ENCODE measurements around the gene CYREN. TPM values are rescaled to one million over a fixed set of nuclear protein-coding genes. Genes with fewer than 3 reads are reported as not detected.

CYREN gene
- total and polyA plus RNA-seq, 2 of the 13 experiments (the other 11 are each of a cell fraction or from before 2014, with no cell fraction given): 20.7 to 60.7 TPM

- TF ChIP-seq ZBTB38 (CRISPR knock-in tag; IDR thresholded peaks at IDR 0.05) (peak; percentile 58), POLR2G (IDR thresholded peaks at IDR 0.05; ENCODE audit: low read depth, low read length) (peak; percentile 69), NFYC (CRISPR knock-in tag; IDR thresholded peaks at IDR 0.05) (no peak), CAMTA2 (CRISPR knock-in tag; IDR thresholded peaks at IDR 0.05; ENCODE audit: borderline replicate concordance) (no peak), IRF1 (CRISPR knock-in tag; IDR thresholded peaks at IDR 0.05; ENCODE audit: low read depth) (peak; percentile 99), PCBP2 (optimal IDR thresholded peaks at IDR 0.05; ENCODE audit: low read depth, low read length, poor library complexity, severe bottlenecking) (no peak), HOXD1 (CRISPR knock-in tag; IDR thresholded peaks at IDR 0.05) (no peak), ZNF780A (CRISPR knock-in tag; IDR thresholded peaks at IDR 0.05) (no peak), HNRNPH1 (optimal IDR thresholded peaks at IDR 0.05; ENCODE audit: low read depth, low read length) (no peak), RFX1 (IDR thresholded peaks at IDR 0.05) (no peak), STAT5B (CRISPR knock-in tag; IDR thresholded peaks at IDR 0.05) (no peak), ZNF777 (CRISPR knock-in tag; IDR thresholded peaks at IDR 0.05) (no peak), SIX1 (CRISPR knock-in tag; IDR thresholded peaks at IDR 0.05; ENCODE audit: borderline replicate concordance) (no peak), SNAPC2 (CRISPR knock-in tag; IDR thresholded peaks at IDR 0.05) (0 out of 2 replicates have a peak, but pooled peaks have one; percentile 68), CEBPG (CRISPR knock-in tag; IDR thresholded peaks at IDR 0.05) (peak; percentile 98), ZNF766 (CRISPR knock-in tag; IDR thresholded peaks at IDR 0.05; ENCODE audit: borderline replicate concordance) (peak; percentile 38; the same call in 1 of the 2 replicates), PRPF4 (IDR thresholded peaks at IDR 0.05; ENCODE audit: low read depth, low read length, poor library complexity, severe bottlenecking) (no peak), KDM5B (CRISPR knock-in tag; IDR thresholded peaks at IDR 0.05; ENCODE audit: borderline replicate concordance) (no peak), ZFP36L2 (CRISPR knock-in tag; IDR thresholded peaks at IDR 0.05) (no peak), ERF (CRISPR knock-in tag; IDR thresholded peaks at IDR 0.05) (peak; percentile 77; the same call in 1 of the 2 replicates)
- TF ChIP-seq, protein P1, sequence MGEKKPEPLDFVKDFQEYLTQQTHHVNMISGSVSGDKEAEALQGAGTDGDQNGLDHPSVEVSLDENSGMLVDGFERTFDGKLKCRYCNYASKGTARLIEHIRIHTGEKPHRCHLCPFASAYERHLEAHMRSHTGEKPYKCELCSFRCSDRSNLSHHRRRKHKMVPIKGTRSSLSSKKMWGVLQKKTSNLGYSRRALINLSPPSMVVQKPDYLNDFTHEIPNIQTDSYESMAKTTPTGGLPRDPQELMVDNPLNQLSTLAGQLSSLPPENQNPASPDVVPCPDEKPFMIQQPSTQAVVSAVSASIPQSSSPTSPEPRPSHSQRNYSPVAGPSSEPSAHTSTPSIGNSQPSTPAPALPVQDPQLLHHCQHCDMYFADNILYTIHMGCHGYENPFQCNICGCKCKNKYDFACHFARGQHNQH (CRISPR knock-in tag; IDR thresholded peaks at IDR 0.05): peak; percentile 61
- TF ChIP-seq, protein P2, sequence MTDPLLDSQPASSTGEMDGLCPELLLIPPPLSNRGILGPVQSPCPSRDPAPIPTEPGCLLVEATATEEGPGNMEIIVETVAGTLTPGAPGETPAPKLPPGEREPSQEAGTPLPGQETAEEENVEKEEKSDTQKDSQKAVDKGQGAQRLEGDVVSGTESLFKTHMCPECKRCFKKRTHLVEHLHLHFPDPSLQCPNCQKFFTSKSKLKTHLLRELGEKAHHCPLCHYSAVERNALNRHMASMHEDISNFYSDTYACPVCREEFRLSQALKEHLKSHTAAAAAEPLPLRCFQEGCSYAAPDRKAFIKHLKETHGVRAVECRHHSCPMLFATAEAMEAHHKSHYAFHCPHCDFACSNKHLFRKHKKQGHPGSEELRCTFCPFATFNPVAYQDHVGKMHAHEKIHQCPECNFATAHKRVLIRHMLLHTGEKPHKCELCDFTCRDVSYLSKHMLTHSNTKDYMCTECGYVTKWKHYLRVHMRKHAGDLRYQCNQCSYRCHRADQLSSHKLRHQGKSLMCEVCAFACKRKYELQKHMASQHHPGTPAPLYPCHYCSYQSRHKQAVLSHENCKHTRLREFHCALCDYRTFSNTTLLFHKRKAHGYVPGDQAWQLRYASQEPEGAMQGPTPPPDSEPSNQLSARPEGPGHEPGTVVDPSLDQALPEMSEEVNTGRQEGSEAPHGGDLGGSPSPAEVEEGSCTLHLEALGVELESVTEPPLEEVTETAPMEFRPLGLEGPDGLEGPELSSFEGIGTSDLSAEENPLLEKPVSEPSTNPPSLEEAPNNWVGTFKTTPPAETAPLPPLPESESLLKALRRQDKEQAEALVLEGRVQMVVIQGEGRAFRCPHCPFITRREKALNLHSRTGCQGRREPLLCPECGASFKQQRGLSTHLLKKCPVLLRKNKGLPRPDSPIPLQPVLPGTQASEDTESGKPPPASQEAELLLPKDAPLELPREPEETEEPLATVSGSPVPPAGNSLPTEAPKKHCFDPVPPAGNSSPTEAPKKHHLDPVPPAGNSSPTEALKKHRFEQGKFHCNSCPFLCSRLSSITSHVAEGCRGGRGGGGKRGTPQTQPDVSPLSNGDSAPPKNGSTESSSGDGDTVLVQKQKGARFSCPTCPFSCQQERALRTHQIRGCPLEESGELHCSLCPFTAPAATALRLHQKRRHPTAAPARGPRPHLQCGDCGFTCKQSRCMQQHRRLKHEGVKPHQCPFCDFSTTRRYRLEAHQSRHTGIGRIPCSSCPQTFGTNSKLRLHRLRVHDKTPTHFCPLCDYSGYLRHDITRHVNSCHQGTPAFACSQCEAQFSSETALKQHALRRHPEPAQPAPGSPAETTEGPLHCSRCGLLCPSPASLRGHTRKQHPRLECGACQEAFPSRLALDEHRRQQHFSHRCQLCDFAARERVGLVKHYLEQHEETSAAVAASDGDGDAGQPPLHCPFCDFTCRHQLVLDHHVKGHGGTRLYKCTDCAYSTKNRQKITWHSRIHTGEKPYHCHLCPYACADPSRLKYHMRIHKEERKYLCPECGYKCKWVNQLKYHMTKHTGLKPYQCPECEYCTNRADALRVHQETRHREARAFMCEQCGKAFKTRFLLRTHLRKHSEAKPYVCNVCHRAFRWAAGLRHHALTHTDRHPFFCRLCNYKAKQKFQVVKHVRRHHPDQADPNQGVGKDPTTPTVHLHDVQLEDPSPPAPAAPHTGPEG (CRISPR knock-in tag; IDR thresholded peaks at IDR 0.05): 0 out of 2 replicates have a peak, but pooled peaks have one; percentile 5
- TF ChIP-seq, protein P3, sequence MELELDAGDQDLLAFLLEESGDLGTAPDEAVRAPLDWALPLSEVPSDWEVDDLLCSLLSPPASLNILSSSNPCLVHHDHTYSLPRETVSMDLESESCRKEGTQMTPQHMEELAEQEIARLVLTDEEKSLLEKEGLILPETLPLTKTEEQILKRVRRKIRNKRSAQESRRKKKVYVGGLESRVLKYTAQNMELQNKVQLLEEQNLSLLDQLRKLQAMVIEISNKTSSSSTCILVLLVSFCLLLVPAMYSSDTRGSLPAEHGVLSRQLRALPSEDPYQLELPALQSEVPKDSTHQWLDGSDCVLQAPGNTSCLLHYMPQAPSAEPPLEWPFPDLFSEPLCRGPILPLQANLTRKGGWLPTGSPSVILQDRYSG (CRISPR knock-in tag; IDR thresholded peaks at IDR 0.05): no peak
Observed at GRCh38 chr7:135147899-135148721, 22.4 kb downstream of the CYREN start, which contains the start of gene TMEM140 (continued).
